Lower leg skin (tissue), 3 donors: Measurements from ENCODE around the gene AEBP2.

ENCODE experiments used
- CTCF ChIP-seq, 3 donors: fragments of 450-650 bp; IDR thresholded peaks; one replicate each; pipeline ENCODE4 v1.5.1; 2016; ENCODE audit warnings: antibody characterized with exemption in 3 of 3, mild to moderate bottlenecking in 3 of 3, moderate library complexity in 2 of 3
- POLR2A ChIP-seq, 2 donors: fragments of 450-650 bp; IDR thresholded peaks; one replicate each; pipeline ENCODE4 v1.6.1; 2016 to 2017; ENCODE audit warnings: antibody characterized with exemption in 2 of 2, mild to moderate bottlenecking in 1 of 2, moderate library complexity in 1 of 2

- no peak for TF ChIP-seq CTCF (IDR thresholded peaks at IDR 0.05)
- no peak for TF ChIP-seq POLR2A (IDR thresholded peaks at IDR 0.05)
Observed at GRCh38 chr12:19432309-19433170, 6.8 kb upstream of the AEBP2 start.
